ENCODE results near the gene ABCC1.

GRCh38 chr16:16167927-16168326 lies 218.5 kb downstream of the ABCC1 start:
- TF ChIP-seq FOXK1 (CRISPR knock-in tag; IDR thresholded peaks at IDR 0.05) (no peak), ATF1 (CRISPR knock-in tag; IDR thresholded peaks at IDR 0.05) (no peak), SP1 (CRISPR knock-in tag; conservative IDR thresholded peaks at IDR 0.05) (no peak), MLX (CRISPR knock-in tag; IDR thresholded peaks at IDR 0.05) (no peak)
- TF ChIP-seq, protein P1, sequence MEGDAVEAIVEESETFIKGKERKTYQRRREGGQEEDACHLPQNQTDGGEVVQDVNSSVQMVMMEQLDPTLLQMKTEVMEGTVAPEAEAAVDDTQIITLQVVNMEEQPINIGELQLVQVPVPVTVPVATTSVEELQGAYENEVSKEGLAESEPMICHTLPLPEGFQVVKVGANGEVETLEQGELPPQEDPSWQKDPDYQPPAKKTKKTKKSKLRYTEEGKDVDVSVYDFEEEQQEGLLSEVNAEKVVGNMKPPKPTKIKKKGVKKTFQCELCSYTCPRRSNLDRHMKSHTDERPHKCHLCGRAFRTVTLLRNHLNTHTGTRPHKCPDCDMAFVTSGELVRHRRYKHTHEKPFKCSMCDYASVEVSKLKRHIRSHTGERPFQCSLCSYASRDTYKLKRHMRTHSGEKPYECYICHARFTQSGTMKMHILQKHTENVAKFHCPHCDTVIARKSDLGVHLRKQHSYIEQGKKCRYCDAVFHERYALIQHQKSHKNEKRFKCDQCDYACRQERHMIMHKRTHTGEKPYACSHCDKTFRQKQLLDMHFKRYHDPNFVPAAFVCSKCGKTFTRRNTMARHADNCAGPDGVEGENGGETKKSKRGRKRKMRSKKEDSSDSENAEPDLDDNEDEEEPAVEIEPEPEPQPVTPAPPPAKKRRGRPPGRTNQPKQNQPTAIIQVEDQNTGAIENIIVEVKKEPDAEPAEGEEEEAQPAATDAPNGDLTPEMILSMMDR (IDR thresholded peaks at IDR 0.05): no peak

Measured in WTC11 (cell line).